AG10803 (cell line): Measurements from ENCODE around the gene CCDC177.

ENCODE experiments used
- DNase-seq: peaks from one replicate; pipeline ENCODE4 v3.0.0; 2010; ENCODE audit warnings: low read depth
- H3K4me3 ChIP-seq: 2 replicates; pipeline ENCODE4 v1.5.1; 2011; ENCODE audit warnings: mild to moderate bottlenecking, low read length, control low read depth
- CTCF ChIP-seq: conservative IDR thresholded peaks from 2 replicates; pipeline ENCODE4 v1.5.1; 2011; ENCODE audit warnings: mild to moderate bottlenecking, low read length, control low read depth, inconsistent platforms

Gene CCDC177

GRCh38 chr14:69567563-69567962 is 7.1 kb downstream of the CCDC177 start:
- no peak for TF ChIP-seq CTCF
- DNase-seq = no peak
- no peak overlapping the region for H3K4me3 ChIP-seq

GRCh38 chr14:69561893-69562292 is 12.8 kb downstream of the CCDC177 start:
- no peak for DNase-seq
- H3K4me3 ChIP-seq = no peak overlapping the region
- no peak for TF ChIP-seq CTCF

- DNase-seq = no peak
- TF ChIP-seq CTCF = no peak
- H3K4me3 ChIP-seq = no peak overlapping the region
These were observed 13.8 kb downstream of the CCDC177 start for GRCh38 chr14:69560826-69561225.

GRCh38 chr14:69559581-69560011 is 15.1 kb downstream of the CCDC177 start:
- TF ChIP-seq CTCF = no peak
- no peak for DNase-seq
- no peak overlapping the region for H3K4me3 ChIP-seq

GRCh38 chr14:69558774-69559173 is 15.9 kb downstream of the CCDC177 start:
- no peak for TF ChIP-seq CTCF
- no peak for DNase-seq
- H3K4me3 ChIP-seq = no peak overlapping the region

- TF ChIP-seq CTCF = no peak
- H3K4me3 ChIP-seq = no peak overlapping the region
- peak; percentile 30 for DNase-seq
These were observed 20.2 kb downstream of the CCDC177 start for GRCh38 chr14:69554500-69554899.

- no peak for TF ChIP-seq CTCF
- DNase-seq = peak; percentile 82
- H3K4me3 ChIP-seq = no peak overlapping the region
These were observed 21.4 kb downstream of the CCDC177 start for GRCh38 chr14:69553252-69553651.
